NOMO-1 treated with dmso at 0.1 percent for 144 hours (cell line): ENCODE data around the gene CHRNB1.
"Not testable (repeated sequence)": the region's sequence is repeated elsewhere in the genome, so short reads cannot be mapped to it uniquely, and the experiment has no call there.

Experiments used
- DNase-seq: peaks from one replicate; lab custom pipeline; 2025; ENCODE audit not compliant: unreplicated experiment; lab: John Stamatoyannopoulos, UW

Gene CHRNB1

DNA sequence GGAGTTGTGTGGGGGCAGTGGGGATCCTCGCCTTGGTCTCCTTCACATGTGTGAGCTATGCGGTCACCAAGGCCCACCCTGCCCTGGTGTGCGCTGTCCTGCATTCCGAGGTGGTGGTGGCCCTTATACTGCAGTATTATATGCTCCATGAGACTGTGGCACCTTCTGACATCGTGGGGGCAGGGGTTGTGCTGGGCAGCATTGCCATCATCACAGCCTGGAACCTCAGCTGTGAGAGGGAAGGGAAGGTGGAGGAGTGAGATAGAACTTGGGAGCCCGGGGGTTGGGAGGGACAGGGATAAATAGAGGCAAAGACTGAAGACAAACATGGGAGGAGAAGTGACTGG is 37.9 kb downstream of the CHRNB1 start:
- not testable (repeated sequence) for DNase-seq

GRCh38 chr17:7483255-7484066 is 38.6 kb downstream of the CHRNB1 start:
- peak; percentile 83 for DNase-seq

GRCh38 chr17:7484067-7484918 is 39.4 kb downstream of the CHRNB1 start, which contains the start of gene POLR2A:
Gene POLR2A, plus strand, starts transcription at chr17:7484366.
- peak; percentile 89 for DNase-seq

DNA sequence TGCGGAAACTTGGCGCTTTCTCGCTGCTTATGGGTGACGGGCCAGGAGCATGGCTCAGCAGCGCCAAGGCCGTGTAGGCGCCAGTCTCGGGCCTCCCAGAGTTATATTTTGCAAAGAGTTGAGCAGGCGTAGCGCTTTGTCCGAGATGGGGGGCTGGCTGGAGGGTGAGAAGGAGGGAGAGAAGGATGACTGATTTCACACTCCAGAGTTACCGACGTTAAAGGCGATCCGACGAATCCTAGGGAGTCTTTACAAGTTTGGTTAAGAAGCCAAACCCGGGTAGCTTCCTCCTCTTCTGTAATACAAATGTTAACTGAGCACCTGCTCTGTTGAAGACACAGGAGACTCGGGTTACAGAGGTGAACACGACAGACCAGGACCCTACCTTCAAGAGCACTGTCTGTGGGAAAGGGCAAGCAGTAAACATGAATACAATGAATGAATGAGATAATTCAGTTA is 40.1 kb downstream of the CHRNB1 start:
- DNase-seq: no peak

- DNase-seq: no peak
Measured at GRCh38 chr17:7486181-7486580, 41.3 kb downstream of the CHRNB1 start.

- no peak for DNase-seq
Measured at GRCh38 chr17:7490144-7490543, 45.3 kb downstream of the CHRNB1 start.

GRCh38 chr17:7491583-7491982 is 46.7 kb downstream of the CHRNB1 start:
- no peak for DNase-seq

DNA sequence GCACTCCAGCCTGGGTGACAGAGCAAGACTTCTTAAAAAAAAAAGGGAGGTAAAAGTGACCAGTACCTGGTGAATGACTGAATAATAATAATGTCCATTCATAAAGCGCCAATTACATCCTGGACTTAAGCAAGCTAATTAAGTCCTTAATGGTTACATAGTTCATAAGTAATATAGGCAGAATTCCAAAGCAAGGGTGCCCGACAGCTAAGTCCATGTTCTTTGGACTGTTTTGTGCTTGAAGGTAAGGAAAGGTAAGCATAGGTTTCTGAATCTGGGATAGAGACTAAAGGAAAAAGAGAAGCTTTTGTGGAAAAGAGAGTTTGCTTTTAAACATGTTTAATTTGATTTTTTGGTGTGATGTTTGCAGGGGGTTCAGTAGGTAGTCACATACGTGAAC is 49.1 kb downstream of the CHRNB1 start:
- DNase-seq: no peak

DNA sequence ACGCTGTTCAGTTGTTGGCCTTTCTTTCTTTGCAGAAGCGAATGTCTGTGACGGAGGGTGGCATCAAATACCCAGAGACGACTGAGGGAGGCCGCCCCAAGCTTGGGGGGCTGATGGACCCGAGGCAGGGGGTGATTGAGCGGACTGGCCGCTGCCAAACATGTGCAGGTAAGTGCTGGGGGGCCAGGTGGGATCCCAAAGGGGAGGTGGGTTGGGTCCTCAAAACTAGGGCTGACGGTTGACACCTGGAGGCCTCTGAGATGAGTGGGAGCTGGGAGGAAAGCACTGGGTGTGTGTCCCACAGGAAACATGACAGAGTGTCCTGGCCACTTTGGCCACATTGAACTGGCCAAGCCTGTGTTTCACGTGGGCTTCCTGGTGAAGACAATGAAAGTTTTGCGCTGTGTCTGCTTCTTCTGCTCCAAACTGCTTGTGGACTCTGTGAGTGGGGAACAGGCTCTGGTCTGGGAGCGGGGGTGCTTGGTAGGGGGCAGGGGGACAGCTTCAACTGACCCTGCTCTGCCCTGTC is 51.1 kb downstream of the CHRNB1 start:
- DNase-seq: no peak

DNA sequence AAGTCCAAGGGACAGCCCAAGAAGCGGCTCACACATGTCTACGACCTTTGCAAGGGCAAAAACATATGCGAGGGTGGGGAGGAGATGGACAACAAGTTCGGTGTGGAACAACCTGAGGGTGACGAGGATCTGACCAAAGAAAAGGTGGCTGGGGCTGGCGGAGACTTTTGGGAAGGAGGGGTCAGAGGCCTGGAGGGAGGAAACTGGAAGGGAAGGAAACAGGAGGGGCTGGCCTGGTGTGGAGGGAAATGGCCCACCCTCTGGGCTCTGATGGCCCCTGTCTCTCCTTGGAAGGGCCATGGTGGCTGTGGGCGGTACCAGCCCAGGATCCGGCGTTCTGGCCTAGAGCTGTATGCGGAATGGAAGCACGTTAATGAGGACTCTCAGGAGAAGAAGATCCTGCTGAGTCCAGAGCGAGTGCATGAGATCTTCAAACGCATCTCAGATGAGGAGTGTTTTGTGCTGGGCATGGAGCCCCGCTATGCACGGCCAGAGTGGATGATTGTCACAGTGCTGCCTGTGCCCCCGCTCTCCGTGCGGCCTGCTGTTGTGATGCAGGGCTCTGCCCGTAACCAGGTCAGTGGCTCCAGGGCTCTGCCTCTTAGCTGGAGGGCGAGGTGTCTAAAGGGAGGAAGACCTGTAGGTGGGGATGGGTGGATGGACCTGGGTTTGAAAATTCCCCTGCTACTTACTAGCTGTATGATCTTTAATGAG is 51.8 kb downstream of the CHRNB1 start:
- DNase-seq: no peak

DNA sequence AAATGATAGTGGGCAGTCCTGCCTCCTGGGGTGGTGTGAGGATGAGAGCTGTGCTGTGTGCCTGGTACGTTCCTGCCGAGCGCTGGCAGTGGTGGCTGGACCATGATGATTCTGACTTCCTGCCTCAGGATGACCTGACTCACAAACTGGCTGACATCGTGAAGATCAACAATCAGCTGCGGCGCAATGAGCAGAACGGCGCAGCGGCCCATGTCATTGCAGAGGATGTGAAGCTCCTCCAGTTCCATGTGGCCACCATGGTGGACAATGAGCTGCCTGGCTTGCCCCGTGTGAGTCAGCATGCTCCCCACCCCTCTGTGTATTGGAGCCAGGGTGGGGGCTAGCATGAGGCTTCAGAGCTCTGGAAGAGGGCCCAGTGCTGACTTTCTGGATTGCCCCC is 52.4 kb downstream of the CHRNB1 start:
- DNase-seq: no peak

GRCh38 chr17:7497636-7498035 is 52.8 kb downstream of the CHRNB1 start:
- DNase-seq: no peak

DNA sequence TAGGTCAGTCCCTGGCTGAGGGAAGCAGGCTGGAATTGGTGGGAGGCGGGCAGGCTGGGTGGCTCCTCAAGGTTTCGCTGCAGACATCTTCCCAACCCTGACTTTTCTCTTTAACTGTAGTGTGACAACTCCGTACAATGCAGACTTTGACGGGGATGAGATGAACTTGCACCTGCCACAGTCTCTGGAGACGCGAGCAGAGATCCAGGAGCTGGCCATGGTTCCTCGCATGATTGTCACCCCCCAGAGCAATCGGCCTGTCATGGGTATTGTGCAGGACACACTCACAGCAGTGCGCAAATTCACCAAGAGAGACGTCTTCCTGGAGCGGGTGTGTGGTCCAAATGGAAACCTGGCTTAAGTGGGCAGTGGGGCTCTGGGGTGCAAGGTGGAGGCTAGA is 54.3 kb downstream of the CHRNB1 start:
- DNase-seq: no peak

- no peak for DNase-seq
Measured at GRCh38 chr17:7501729-7502128, 56.9 kb downstream of the CHRNB1 start.

DNA sequence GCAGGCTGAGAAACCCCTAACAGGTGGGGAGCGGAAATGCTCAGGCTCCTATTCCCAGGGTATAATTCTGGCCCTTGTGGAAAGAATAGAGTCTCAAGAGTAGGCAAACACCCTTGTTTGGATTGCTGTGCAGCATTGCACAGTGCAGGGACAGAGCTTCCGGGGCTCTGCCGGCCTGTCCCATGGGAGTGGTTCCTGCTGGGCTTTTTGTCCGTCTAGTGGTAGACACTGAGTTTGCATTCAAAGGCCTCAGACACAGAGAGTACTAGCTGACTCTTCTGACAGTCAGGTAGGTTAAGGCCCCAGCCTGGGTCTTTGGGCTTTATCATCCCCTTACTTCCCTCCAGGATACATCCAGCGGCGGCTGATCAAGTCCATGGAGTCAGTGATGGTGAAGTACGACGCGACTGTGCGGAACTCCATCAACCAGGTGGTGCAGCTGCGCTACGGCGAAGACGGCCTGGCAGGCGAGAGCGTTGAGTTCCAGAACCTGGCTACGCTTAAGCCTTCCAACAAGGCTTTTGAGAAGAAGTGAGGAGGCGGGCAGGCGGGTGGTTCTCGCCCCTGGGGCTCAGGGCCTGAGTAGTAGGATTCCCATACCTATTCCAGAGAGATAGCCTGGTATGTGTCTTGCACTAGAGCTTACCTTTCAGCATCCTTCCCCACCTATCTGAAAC is 57.4 kb downstream of the CHRNB1 start:
- no peak for DNase-seq

DNA sequence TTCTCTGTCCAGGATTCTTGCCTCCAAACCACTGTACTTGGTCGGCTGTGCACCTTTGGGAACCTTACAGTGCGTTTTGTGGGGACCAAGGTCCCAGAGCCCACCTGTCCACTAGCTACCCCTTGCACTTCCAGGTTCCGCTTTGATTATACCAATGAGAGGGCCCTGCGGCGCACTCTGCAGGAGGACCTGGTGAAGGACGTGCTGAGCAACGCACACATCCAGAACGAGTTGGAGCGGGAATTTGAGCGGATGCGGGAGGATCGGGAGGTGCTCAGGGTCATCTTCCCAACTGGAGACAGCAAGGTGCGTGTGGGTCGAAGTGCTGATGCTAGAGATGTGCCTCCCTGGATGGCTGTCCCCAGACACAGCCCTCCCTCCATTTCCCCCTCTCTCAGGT is 58.1 kb downstream of the CHRNB1 start:
- DNase-seq: no peak

DNA sequence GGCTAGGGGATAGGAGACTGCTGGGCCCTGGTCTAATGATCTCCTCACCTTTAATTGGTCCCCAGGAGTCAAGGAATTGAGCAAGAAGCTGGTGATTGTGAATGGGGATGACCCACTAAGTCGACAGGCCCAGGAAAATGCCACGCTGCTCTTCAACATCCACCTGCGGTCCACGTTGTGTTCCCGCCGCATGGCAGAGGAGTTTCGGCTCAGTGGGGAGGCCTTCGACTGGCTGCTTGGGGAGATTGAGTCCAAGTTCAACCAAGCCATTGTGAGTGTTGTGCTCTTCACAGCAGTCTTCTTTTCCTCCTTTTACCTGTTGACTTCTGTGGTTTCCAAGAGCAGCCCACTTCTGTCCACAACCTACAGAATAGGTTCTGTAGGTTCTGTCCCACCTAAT is 58.7 kb downstream of the CHRNB1 start:
- no peak for DNase-seq
